Measurements from ENCODE around the gene SERPINA12. TPM values are rescaled to one million over a fixed set of nuclear protein-coding genes. Genes with fewer than 3 reads are reported as not detected.

SERPINA12 gene
- total and polyA plus RNA-seq, 10 of the 15 experiments (the other 5 are each of a cell fraction or from before 2014, with no cell fraction given), result not detected

DNA sequence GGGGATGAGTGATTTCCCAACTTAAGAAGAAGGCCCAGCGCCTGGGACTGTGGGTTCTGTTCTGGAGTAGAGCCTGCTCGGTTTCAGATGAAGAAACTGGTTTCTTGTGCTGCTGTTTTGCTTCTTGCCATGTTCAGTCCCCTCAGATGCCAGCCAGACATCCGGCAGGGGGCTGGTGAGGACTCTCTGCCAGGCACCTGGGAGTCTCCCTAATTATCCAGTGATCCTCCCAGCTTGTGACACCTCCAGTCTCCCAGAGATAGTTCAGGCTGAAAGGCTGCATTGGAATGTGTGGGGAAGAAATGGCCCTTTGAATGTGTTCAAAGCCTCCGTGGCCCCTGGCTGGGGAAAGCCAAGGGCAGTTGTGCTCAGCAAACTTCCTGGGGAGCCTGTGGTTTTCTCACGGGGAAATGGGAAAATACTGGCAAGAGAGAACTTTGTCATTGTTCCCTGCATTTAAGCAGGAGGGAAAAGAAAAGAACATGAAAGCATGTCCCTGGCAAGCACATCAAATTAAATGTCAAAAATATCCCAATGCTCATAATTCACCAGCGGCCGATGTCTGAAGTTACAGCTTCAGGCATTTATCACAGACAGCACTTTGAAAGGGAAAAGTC, 8.5 kb upstream of the SERPINA12 start (continued):
- TF ChIP-seq, protein P1, sequence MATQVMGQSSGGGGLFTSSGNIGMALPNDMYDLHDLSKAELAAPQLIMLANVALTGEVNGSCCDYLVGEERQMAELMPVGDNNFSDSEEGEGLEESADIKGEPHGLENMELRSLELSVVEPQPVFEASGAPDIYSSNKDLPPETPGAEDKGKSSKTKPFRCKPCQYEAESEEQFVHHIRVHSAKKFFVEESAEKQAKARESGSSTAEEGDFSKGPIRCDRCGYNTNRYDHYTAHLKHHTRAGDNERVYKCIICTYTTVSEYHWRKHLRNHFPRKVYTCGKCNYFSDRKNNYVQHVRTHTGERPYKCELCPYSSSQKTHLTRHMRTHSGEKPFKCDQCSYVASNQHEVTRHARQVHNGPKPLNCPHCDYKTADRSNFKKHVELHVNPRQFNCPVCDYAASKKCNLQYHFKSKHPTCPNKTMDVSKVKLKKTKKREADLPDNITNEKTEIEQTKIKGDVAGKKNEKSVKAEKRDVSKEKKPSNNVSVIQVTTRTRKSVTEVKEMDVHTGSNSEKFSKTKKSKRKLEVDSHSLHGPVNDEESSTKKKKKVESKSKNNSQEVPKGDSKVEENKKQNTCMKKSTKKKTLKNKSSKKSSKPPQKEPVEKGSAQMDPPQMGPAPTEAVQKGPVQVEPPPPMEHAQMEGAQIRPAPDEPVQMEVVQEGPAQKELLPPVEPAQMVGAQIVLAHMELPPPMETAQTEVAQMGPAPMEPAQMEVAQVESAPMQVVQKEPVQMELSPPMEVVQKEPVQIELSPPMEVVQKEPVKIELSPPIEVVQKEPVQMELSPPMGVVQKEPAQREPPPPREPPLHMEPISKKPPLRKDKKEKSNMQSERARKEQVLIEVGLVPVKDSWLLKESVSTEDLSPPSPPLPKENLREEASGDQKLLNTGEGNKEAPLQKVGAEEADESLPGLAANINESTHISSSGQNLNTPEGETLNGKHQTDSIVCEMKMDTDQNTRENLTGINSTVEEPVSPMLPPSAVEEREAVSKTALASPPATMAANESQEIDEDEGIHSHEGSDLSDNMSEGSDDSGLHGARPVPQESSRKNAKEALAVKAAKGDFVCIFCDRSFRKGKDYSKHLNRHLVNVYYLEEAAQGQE (IDR thresholded peaks at IDR 0.05; ENCODE audit: low read depth, low read length), result no peak
- no peak for TF ChIP-seq NR2C1 (IDR thresholded peaks at IDR 0.05)
- TF ChIP-seq MXI1 (IDR thresholded peaks at IDR 0.05; ENCODE audit: low read depth, low read length), result no peak
- no peak for TF ChIP-seq SREBF2 (IDR thresholded peaks at IDR 0.05; ENCODE audit: low read length)
- no peak for TF ChIP-seq ZNF274 (IDR thresholded peaks at IDR 0.05; ENCODE audit: insufficient read depth, insufficient read length)
- no peak for TF ChIP-seq CREB1 (IDR thresholded peaks at IDR 0.05; ENCODE audit: low read depth)

DNA sequence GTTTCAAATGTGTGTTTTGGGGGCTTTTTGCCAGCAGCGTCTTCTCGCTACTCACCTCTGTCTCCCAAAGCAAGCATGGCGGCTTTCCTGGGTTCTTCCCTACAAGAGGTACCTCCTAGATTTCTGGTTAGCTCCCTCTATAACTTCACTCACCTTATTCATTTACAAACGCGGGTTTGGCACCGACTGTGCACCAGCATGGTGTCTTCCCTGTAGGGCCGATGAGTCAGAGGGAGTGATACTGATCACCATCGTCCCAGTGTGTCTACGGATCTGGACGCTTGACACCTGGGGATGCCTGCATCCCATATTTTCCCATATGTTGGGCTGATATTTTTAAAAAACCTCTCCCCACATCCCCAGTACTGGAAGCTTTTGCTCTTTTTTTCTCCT, 8.0 kb upstream of the SERPINA12 start:
- Histone ChIP-seq H4K20me1 (ENCODE audit: control insufficient read depth, insufficient read depth) (no peaks in the 10 kb centered on the region), H3K9me3 (replicated peaks; ENCODE audit: control insufficient read depth, insufficient read depth, low read length) (no peaks in the 10 kb centered on the region; the same call in 2 of the 3 replicates), H3K9ac (ENCODE audit: control insufficient read depth, insufficient read depth, low read length) (no peak overlapping the region), H3K36me3 (ENCODE audit: control insufficient read depth in 2 of 2, insufficient read depth in 2 of 2, low read length in 1 of 2) (no peaks in the 10 kb centered on the region), H3K4me2 (ENCODE audit: control insufficient read depth, insufficient read depth) (no peak overlapping the region), H2AFZ (ENCODE audit: control insufficient read depth, low read depth, low read length) (no peak overlapping the region), H3K27ac (ENCODE audit: control insufficient read depth, insufficient read depth) (no peak overlapping the region), H3K27me3 (replicated peaks in 1 of 2; ENCODE audit: control insufficient read depth in 2 of 2, insufficient read depth in 2 of 2, low read length in 1 of 2) (peaks cover 0 to 6% of the 10 kb centered on the region in 2 experiments; a peak in 1 of 4 replicates), H3K79me2 (ENCODE audit: control insufficient read depth, insufficient read depth, low read length) (no peaks in the 10 kb centered on the region), H3K4me1 (ENCODE audit: control insufficient read depth, insufficient read depth, low read length) (no peaks in the 10 kb centered on the region), H3K4me3 (no peak overlapping the region)
- ChIA-PET CTCF (no interaction called here), RAD21 (ENCODE audit: unreplicated experiment) (no interaction called here), SMC1A (ENCODE audit: uncharacterized antibody, unreplicated experiment) (no interaction called here), POLR2A (no interaction called here)
- 41% methylated on average over 10 of the region's 10 CpGs for WGBS (ENCODE audit: insufficient coverage, insufficient replicate concordance, low lambda C conversion rate, missing lambda C conversion rate)
- in situ Hi-C loops (cut with MboI), result no loop called here
- FAIRE-seq, result no peak
- no TSS peak for BruUV-seq (replicated peaks)
- no peak for ATAC-seq
- no peak for DNase-seq (ENCODE audit: low read depth, low spot score)
- intact Hi-C loops (cut with micrococcal nuclease; ENCODE audit: unreplicated experiment), result no loop called here
- TF ChIP-seq KDM1A (IDR thresholded peaks at IDR 0.05; ENCODE audit: borderline replicate concordance), result no peak
- TF ChIP-seq, protein P2, sequence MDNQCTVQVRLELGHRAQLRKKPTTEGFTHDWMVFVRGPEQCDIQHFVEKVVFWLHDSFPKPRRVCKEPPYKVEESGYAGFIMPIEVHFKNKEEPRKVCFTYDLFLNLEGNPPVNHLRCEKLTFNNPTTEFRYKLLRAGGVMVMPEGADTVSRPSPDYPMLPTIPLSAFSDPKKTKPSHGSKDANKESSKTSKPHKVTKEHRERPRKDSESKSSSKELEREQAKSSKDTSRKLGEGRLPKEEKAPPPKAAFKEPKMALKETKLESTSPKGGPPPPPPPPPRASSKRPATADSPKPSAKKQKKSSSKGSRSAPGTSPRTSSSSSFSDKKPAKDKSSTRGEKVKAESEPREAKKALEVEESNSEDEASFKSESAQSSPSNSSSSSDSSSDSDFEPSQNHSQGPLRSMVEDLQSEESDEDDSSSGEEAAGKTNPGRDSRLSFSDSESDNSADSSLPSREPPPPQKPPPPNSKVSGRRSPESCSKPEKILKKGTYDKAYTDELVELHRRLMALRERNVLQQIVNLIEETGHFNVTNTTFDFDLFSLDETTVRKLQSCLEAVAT (IDR thresholded peaks at IDR 0.05), result no peak
- TF ChIP-seq, protein P3, sequence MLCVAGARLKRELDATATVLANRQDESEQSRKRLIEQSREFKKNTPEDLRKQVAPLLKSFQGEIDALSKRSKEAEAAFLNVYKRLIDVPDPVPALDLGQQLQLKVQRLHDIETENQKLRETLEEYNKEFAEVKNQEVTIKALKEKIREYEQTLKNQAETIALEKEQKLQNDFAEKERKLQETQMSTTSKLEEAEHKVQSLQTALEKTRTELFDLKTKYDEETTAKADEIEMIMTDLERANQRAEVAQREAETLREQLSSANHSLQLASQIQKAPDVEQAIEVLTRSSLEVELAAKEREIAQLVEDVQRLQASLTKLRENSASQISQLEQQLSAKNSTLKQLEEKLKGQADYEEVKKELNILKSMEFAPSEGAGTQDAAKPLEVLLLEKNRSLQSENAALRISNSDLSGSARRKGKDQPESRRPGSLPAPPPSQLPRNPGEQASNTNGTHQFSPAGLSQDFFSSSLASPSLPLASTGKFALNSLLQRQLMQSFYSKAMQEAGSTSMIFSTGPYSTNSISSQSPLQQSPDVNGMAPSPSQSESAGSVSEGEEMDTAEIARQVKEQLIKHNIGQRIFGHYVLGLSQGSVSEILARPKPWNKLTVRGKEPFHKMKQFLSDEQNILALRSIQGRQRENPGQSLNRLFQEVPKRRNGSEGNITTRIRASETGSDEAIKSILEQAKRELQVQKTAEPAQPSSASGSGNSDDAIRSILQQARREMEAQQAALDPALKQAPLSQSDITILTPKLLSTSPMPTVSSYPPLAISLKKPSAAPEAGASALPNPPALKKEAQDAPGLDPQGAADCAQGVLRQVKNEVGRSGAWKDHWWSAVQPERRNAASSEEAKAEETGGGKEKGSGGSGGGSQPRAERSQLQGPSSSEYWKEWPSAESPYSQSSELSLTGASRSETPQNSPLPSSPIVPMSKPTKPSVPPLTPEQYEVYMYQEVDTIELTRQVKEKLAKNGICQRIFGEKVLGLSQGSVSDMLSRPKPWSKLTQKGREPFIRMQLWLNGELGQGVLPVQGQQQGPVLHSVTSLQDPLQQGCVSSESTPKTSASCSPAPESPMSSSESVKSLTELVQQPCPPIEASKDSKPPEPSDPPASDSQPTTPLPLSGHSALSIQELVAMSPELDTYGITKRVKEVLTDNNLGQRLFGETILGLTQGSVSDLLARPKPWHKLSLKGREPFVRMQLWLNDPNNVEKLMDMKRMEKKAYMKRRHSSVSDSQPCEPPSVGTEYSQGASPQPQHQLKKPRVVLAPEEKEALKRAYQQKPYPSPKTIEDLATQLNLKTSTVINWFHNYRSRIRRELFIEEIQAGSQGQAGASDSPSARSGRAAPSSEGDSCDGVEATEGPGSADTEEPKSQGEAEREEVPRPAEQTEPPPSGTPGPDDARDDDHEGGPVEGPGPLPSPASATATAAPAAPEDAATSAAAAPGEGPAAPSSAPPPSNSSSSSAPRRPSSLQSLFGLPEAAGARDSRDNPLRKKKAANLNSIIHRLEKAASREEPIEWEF (IDR thresholded peaks at IDR 0.05; ENCODE audit: insufficient replicate concordance, low read depth, low read length), result no peak
- no peak for TF ChIP-seq TBL1XR1 (IDR thresholded peaks at IDR 0.05; ENCODE audit: low read depth, low read length)
- TF ChIP-seq, protein P4, sequence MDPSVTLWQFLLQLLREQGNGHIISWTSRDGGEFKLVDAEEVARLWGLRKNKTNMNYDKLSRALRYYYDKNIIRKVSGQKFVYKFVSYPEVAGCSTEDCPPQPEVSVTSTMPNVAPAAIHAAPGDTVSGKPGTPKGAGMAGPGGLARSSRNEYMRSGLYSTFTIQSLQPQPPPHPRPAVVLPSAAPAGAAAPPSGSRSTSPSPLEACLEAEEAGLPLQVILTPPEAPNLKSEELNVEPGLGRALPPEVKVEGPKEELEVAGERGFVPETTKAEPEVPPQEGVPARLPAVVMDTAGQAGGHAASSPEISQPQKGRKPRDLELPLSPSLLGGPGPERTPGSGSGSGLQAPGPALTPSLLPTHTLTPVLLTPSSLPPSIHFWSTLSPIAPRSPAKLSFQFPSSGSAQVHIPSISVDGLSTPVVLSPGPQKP (IDR thresholded peaks at IDR 0.05; ENCODE audit: low read depth, low read length), result no peak

Measured in GM12878 (cell line).